Astrocyte (in vitro differentiated cells and primary cell): ENCODE results near the gene GYG1.

ENCODE experiments used
- EZH2 ChIP-seq: IDR thresholded peaks from 2 replicates; pipeline ENCODE4 v1.6.1; 2012; ENCODE audit warnings: mild to moderate bottlenecking, low read length, inconsistent platforms; ENCODE audit not compliant: insufficient read depth
- TF ChIP-seq, protein P1 (sequence below): IDR thresholded peaks from 2 replicates; pipeline ENCODE4 v1.5.1; 2011; ENCODE audit warnings: low read depth, mild to moderate bottlenecking, inconsistent platforms, low read length, moderate library complexity; ENCODE audit not compliant: insufficient read depth

GRCh38 chr3:148945116-148945515 is 46.2 kb upstream of the GYG1 start:
- TF ChIP-seq, protein P1, sequence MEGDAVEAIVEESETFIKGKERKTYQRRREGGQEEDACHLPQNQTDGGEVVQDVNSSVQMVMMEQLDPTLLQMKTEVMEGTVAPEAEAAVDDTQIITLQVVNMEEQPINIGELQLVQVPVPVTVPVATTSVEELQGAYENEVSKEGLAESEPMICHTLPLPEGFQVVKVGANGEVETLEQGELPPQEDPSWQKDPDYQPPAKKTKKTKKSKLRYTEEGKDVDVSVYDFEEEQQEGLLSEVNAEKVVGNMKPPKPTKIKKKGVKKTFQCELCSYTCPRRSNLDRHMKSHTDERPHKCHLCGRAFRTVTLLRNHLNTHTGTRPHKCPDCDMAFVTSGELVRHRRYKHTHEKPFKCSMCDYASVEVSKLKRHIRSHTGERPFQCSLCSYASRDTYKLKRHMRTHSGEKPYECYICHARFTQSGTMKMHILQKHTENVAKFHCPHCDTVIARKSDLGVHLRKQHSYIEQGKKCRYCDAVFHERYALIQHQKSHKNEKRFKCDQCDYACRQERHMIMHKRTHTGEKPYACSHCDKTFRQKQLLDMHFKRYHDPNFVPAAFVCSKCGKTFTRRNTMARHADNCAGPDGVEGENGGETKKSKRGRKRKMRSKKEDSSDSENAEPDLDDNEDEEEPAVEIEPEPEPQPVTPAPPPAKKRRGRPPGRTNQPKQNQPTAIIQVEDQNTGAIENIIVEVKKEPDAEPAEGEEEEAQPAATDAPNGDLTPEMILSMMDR: no peak
- no peak for TF ChIP-seq EZH2
